HG03060 (cell line): Measurements from ENCODE around the gene POP7.
A peak's percentile ranks its signal among the peaks of the same experiment; 100 is the strongest.
"Not testable (repeated sequence)": the region's sequence is repeated elsewhere in the genome, so short reads cannot be mapped to it uniquely, and the experiment has no call there.

Experiments used
- ATAC-seq: cut with Tn5 transposase; IDR thresholded peaks from one replicate; pipeline ENCODE4 v1.9.1; 2021; ENCODE audit warnings: low read depth, moderate number of reproducible peaks; ENCODE audit not compliant: unreplicated experiment

The POP7 gene

DNA sequence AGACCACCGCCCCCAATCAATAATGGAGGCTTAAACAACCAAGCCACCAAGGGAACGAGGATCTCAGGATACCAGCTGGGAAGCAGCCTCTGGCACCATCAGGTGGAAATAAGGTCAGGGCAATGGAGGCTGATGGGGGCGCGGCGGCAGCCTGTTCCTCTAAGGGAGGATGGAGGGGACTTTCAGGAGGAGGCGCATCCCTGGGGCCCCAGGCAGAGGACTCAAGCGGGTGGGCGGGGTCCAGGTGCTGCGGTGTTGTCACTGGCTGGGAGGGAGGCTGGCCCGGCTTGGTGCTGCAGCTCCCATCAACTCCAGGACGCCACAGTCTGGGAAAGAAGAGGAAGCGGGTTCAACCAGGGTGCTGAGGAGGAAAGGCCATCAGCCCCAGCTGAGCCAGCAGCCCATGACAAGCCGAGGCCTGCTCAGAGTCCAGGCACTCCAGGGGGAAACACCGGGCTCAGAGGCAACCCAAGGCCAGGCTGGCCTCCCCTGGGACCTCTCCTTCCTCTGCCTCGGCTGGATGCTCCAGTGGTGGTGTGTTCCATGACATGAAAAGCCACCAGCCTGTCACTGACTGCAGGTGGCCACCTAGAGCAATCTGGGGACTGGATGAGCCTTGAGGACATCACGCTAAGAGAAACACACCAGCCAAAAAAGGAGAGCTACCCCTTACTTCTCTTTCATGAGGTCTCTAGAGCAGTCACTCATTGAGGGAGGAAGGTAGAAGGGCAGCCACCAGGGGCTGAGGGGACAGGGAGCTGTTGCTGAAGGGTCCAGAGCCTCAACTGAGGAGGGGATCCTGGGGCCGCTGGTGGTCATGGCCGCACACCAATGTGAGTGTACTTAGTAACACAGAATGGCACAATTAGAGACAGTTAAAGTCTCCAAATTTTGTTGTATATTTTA lies 16.4 kb upstream of the POP7 start:
- no peak for ATAC-seq

DNA sequence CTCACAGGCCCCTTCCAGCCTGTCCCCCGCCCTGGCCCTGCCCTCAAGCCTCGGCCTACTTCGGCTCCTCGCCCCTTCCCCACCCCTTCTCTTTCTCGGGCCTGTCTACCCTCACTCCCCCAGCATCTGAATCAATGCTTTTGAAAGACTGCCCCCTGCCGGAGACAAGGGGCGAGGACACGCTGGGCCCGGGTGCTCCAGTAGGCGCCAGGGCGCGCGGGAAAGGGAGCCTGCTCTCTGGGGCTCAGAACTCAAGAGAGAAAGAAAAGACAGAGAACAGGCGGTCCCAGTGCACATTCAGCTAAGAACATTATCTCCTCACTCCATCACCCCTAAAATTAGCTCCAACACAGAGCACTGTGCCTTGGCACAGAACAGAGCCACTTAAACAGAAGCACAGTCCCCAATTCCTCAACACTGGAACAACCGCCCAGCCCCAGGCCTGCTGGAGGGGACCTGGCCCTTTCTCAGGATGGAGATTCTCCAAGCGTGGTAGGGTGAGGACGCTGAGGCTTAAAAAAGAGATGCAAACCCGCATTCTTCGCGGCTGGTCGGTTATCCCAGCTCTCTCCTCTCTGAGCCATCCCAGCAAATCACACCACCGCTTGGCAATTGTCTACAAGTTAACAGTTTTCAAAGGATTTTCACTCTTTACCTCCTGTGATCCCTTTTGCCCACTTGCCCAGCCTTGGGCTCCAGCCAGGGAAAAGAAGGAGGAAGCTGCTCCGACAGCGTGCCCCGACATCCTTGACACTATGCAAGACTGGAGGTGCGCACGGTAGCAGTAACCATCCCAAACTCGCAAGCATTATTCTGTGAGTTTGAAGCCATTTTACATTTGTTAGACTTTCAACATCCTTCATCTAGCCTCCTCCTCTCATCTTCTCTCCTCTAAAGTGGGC lies 14.0 kb upstream of the POP7 start:
- ATAC-seq = no peak

DNA sequence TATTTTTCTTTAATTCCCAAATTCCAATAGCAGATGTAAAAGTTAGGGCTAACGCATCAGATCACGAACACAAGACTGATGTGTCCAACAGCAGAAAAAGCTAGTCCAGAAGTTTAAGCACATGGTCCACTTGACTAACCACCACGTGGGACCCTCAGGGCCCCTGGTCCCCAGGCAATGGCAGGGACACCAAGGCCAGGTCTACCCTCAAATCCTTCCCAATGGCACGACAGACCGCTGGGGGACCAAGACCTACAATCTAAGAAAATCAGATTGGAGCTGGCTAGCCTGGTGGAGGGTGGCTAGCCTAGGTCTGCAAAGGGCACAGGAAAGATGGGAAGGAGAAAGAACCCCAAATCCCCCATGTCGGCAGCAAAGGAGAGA lies 13.4 kb upstream of the POP7 start:
- ATAC-seq = no peak

GRCh38 chr7:100693312-100694097 lies 12.4 kb upstream of the POP7 start:
- no peak for ATAC-seq

GRCh38 chr7:100694098-100694745 lies 11.7 kb upstream of the POP7 start, which contains the start of gene GIGYF1:
GIGYF1 (minus strand) TSS chr7:100694250; CDS start chr7:100688238, 6,012 bp downstream.
- ATAC-seq = no peak

DNA sequence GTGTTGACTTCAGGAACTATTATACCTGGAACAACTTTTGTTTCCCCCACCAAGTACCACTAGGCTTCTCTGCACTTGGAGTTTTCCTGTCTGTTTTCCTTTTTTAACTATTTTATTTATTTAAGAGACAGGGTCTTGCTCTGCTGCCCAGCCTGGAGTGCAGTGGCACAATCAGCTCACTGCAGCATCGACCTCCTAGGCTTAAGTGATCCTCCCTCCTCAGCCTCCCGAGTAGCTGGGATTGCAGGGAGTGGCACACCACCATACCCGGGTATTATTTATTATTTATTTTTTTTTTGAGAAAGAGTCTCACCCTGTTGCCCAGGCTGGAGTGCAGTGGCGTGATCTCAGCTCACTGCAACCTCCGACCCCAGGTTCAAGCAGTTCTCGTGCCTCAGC lies 9.8 kb upstream of the POP7 start:
- ATAC-seq = no peak

GRCh38 chr7:100699018-100699417 lies 6.9 kb upstream of the POP7 start:
- no peak for ATAC-seq

DNA sequence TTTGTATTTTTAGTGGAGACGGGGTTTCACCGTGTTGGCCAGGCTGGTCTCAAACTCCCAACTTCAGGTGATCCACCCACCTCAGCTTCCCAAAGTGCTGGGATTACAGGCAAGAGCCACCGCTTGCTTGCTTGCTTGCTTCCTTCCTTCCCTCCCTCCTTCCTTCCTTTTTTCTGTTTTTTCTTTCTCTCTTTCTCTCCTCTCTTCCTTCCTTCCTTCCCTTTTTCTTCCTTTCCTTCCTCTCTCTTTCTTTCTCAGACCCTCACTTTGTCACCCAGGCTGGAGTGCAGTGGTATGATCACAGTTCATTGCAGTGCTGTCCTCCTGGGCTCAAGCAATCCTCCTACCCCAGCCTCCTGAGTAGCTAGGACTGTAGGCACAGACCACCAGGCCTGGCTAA lies 4.8 kb upstream of the POP7 start:
- ATAC-seq = not testable (repeated sequence)

- ATAC-seq = peak; percentile 39
Observed at GRCh38 chr7:100705320-100705752, 585 bp upstream of the POP7 start.

GRCh38 chr7:100706672-100707311 lies 871 bp downstream of the POP7 start:
- ATAC-seq = no peak

GRCh38 chr7:100708395-100708794 lies 2.5 kb downstream of the POP7 start:
- ATAC-seq = no peak

DNA sequence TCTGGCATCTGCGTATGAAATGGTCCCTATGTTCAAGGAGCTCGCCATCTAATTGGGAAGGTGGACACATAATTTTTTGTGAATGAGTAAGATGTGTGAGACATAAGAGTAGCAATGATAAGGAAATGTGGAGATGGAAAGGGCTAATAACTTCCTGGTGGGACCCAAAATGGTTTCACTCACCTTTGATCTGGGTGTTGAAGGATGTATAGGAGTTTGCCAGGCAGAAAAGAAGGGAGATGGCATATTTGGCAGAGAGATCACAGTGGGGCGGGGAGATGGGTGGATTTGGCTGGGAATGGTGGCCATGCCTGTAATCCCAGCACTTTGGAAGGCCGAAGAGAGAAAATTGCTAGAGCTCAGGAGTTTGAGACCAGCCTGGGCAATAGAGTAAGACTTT lies 4.5 kb downstream of the POP7 start:
- ATAC-seq = no peak

- ATAC-seq = no peak
Observed at GRCh38 chr7:100711369-100711768, 5.4 kb downstream of the POP7 start.

DNA sequence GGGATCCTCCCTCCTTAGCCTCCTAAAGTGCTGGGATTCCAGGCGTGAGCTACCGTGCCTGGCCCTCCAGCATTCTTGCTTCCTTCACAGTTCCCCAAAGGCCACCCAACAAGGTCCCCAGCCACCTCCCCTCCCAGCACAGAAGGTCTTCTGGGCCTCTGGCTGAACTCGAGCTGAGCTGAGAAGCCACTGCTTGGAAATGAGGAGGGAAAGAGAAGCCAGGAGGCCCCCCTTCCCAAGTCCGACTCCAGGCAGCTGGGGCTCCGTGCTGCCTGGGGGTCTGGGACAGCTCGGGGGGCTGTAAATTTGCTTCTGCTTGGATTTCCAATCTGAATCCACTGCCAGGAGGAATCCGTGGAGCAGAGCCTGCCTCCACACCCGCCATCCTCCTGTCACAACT lies 8.8 kb downstream of the POP7 start:
- no peak for ATAC-seq

GRCh38 chr7:100717073-100717472 lies 11.2 kb downstream of the POP7 start:
- ATAC-seq = not testable (repeated sequence)

- ATAC-seq = no peak
Observed at GRCh38 chr7:100719523-100720278, 13.8 kb downstream of the POP7 start.

GRCh38 chr7:100720279-100720670 lies 14.4 kb downstream of the POP7 start, which contains the start of gene EPO:
EPO (plus strand) TSS chr7:100720468; CDS start chr7:100720981, 513 bp downstream.
- ATAC-seq = no peak

DNA sequence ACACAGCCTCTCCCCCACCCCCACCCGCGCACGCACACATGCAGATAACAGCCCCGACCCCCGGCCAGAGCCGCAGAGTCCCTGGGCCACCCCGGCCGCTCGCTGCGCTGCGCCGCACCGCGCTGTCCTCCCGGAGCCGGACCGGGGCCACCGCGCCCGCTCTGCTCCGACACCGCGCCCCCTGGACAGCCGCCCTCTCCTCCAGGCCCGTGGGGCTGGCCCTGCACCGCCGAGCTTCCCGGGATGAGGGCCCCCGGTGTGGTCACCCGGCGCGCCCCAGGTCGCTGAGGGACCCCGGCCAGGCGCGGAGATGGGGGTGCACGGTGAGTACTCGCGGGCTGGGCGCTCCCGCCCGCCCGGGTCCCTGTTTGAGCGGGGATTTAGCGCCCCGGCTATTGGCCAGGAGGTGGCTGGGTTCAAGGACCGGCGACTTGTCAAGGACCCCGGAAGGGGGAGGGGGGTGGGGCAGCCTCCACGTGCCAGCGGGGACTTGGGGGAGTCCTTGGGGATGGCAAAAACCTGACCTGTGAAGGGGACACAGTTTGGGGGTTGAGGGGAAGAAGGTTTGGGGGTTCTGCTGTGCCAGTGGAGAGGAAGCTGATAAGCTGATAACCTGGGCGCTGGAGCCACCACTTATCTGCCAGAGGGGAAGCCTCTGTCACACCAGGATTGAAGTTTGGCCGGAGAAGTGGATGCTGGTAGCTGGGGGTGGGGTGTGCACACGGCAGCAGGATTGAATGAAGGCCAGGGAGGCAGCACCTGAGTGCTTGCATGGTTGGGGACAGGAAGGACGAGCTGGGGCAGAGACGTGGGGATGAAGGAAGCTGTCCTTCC lies 15.0 kb downstream of the POP7 start:
- no peak for ATAC-seq
